ENCODE results near the gene DAB1. TPM values are rescaled to one million over a fixed set of nuclear protein-coding genes. Genes with fewer than 3 reads are reported as not detected.

DAB1 gene
- total RNA-seq, 1 experiment from 2014 or later, result not detected

GRCh38 chr1:57250021-57250420 lies 173.8 kb downstream of the DAB1 start:
- no peak for ATAC-seq
- Histone ChIP-seq H2AFZ (ENCODE audit: low read depth, low read length, poor library complexity, severe bottlenecking) (no peak overlapping the region), H3K9me2 (ENCODE audit: insufficient read depth) (no peaks in the 10 kb centered on the region), H3K36me3 (ENCODE audit: control insufficient read depth in 1 of 2, insufficient read depth in 2 of 2, low read length in 2 of 2) (no peaks in the 10 kb centered on the region), H3K9me3 (ENCODE audit: control insufficient read depth in 1 of 2, insufficient read depth in 1 of 2, low read depth in 1 of 2, low read length in 2 of 2) (no peaks in the 10 kb centered on the region), H3K4me1 (ENCODE audit: control insufficient read depth in 1 of 2, insufficient read depth in 2 of 2, low read length in 2 of 2) (no peaks in the 10 kb centered on the region), H3K27me3 (ENCODE audit: insufficient read depth, low read length) (no peaks in the 10 kb centered on the region), H3K4me2 (ENCODE audit: low read length) (no peak overlapping the region), H4K20me1 (ENCODE audit: insufficient read depth) (no peaks in the 10 kb centered on the region; the same call in 1 of the 2 replicates), H3K27ac (ENCODE audit: low read depth, low read length) (no peak overlapping the region), H3K9ac (ENCODE audit: low read length) (no peak overlapping the region), H3K79me2 (ENCODE audit: insufficient read depth, low read length) (no peaks in the 10 kb centered on the region), H3K4me3 (replicated peaks in 1 of 2; ENCODE audit: low read depth in 1 of 2, low read length in 2 of 2) (no peak overlapping the region)
- no TSS peak for BruUV-seq (replicated peaks)
- ChIA-PET RAD21 (ENCODE audit: low non-redundant PET in 1 of 2, low total read pairs in 2 of 2, uncharacterized antibody in 2 of 2, unreplicated experiment in 2 of 2) (no interaction called here), POLR2A (no interaction called here), CTCF (no interaction called here)
- DNase-seq (ENCODE audit: low read depth, low spot score), result no peak
- no peak for TF ChIP-seq FOSL1 (IDR thresholded peaks at IDR 0.05; ENCODE audit: low read depth)
- TF ChIP-seq EGR1 (IDR thresholded peaks at IDR 0.05; ENCODE audit: low read depth), result no peak
- TF ChIP-seq MAX (IDR thresholded peaks at IDR 0.05), result no peak
- no peak for TF ChIP-seq EZH2phosphoT487 (IDR thresholded peaks at IDR 0.05; ENCODE audit: borderline replicate concordance)
- TF ChIP-seq CEBPB (IDR thresholded peaks at IDR 0.05; ENCODE audit: low read depth), result no peak
- TF ChIP-seq ELF1 (IDR thresholded peaks at IDR 0.05; ENCODE audit: borderline replicate concordance, low read depth), result no peak
- no peak for TF ChIP-seq ZFX (IDR thresholded peaks at IDR 0.05)
- TF ChIP-seq RAD21 (IDR thresholded peaks at IDR 0.05; ENCODE audit: low read depth), result no peak
- no peak for TF ChIP-seq REST (IDR thresholded peaks at IDR 0.05; ENCODE audit: low read depth)
- TF ChIP-seq YY1 (IDR thresholded peaks at IDR 0.05; ENCODE audit: extremely low read depth, insufficient replicate concordance, low read depth, low read length), result no peak
- TF ChIP-seq CTCF (IDR thresholded peaks at IDR 0.05 in 2 of 3, conservative IDR thresholded peaks at IDR 0.05 in 1 of 3; ENCODE audit: borderline replicate concordance in 1 of 3, insufficient read depth in 1 of 3, low read depth in 2 of 3, low read length in 2 of 3), result no peak
- no peak for TF ChIP-seq EZH2 (IDR thresholded peaks at IDR 0.05)
- intact Hi-C loops (cut with micrococcal nuclease), result no loop called here

Data from HCT116 (cell line).